ENCODE measurements around the gene ATP8B4.

GRCh38 chr15:49888734-49889133 lies 230.3 kb downstream of the ATP8B4 start:
- TF ChIP-seq, protein P1, sequence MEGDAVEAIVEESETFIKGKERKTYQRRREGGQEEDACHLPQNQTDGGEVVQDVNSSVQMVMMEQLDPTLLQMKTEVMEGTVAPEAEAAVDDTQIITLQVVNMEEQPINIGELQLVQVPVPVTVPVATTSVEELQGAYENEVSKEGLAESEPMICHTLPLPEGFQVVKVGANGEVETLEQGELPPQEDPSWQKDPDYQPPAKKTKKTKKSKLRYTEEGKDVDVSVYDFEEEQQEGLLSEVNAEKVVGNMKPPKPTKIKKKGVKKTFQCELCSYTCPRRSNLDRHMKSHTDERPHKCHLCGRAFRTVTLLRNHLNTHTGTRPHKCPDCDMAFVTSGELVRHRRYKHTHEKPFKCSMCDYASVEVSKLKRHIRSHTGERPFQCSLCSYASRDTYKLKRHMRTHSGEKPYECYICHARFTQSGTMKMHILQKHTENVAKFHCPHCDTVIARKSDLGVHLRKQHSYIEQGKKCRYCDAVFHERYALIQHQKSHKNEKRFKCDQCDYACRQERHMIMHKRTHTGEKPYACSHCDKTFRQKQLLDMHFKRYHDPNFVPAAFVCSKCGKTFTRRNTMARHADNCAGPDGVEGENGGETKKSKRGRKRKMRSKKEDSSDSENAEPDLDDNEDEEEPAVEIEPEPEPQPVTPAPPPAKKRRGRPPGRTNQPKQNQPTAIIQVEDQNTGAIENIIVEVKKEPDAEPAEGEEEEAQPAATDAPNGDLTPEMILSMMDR (IDR thresholded peaks at IDR 0.05): no peak
- no peak for TF ChIP-seq POLR2A (IDR thresholded peaks at IDR 0.05)

Measured in thyroid gland (tissue), 4 donors.